ENCODE data around the gene BMP2K.

The BMP2K gene

GRCh38 chr4:78930016-78930629 is 154.0 kb downstream of the BMP2K start:
- H3K27ac ChIP-seq = no peak overlapping the region
- H3K9ac ChIP-seq = no peak overlapping the region
- H3K4me3 ChIP-seq (ENCODE audit: low read depth, low read length) = no peak overlapping the region
- H3K4me1 ChIP-seq = no peaks in the 10 kb centered on the region
- H3K9me3 ChIP-seq (ENCODE audit: control insufficient read depth, low read length) = no peaks in the 10 kb centered on the region
- no peaks in the 10 kb centered on the region for H3K36me3 ChIP-seq (ENCODE audit: control insufficient read depth, insufficient read depth, low read length)
- H3K4me2 ChIP-seq (ENCODE audit: low read length) = no peak overlapping the region
- no peak overlapping the region for H2AFZ ChIP-seq
- no peak for TF ChIP-seq CTCF (IDR thresholded peaks at IDR 0.05)
- no peaks in the 10 kb centered on the region for H3K79me2 ChIP-seq
- H3K27me3 ChIP-seq (ENCODE audit: control insufficient read depth, insufficient read depth, low read length) = no peaks in the 10 kb centered on the region

GRCh38 chr4:78936989-78937388 is 160.8 kb downstream of the BMP2K start:
- Histone ChIP-seq H3K27ac (no peak overlapping the region), H3K4me3 (ENCODE audit: low read depth, low read length) (no peak overlapping the region), H3K4me2 (ENCODE audit: low read length) (no peak overlapping the region), H3K27me3 (ENCODE audit: control insufficient read depth, insufficient read depth, low read length) (no peaks in the 10 kb centered on the region), H3K79me2 (no peaks in the 10 kb centered on the region), H3K4me1 (no peaks in the 10 kb centered on the region), H3K9me3 (ENCODE audit: control insufficient read depth, low read length) (no peaks in the 10 kb centered on the region), H3K36me3 (ENCODE audit: control insufficient read depth, insufficient read depth, low read length) (no peaks in the 10 kb centered on the region), H2AFZ (no peak overlapping the region), H3K9ac (no peak overlapping the region)
- TF ChIP-seq CTCF (IDR thresholded peaks at IDR 0.05) = no peak

- no peak overlapping the region for H3K9ac ChIP-seq
- no peak overlapping the region for H3K4me3 ChIP-seq (ENCODE audit: low read depth, low read length)
- no peaks in the 10 kb centered on the region for H3K9me3 ChIP-seq (ENCODE audit: control insufficient read depth, low read length)
- H3K27me3 ChIP-seq (ENCODE audit: control insufficient read depth, insufficient read depth, low read length) = no peaks in the 10 kb centered on the region
- no peak overlapping the region for H3K4me2 ChIP-seq (ENCODE audit: low read length)
- no peaks in the 10 kb centered on the region for H3K79me2 ChIP-seq
- H3K27ac ChIP-seq = no peak overlapping the region
- H3K4me1 ChIP-seq = no peaks in the 10 kb centered on the region
- no peak overlapping the region for H2AFZ ChIP-seq
- no peaks in the 10 kb centered on the region for H3K36me3 ChIP-seq (ENCODE audit: control insufficient read depth, insufficient read depth, low read length)
- no peak for TF ChIP-seq CTCF (IDR thresholded peaks at IDR 0.05)
These were observed 161.7 kb downstream of the BMP2K start for GRCh38 chr4:78937837-78938236.

- H2AFZ ChIP-seq = peak overlapping the region; percentile 72
- no peaks in the 10 kb centered on the region for H3K4me1 ChIP-seq
- H3K27me3 ChIP-seq (ENCODE audit: control insufficient read depth, insufficient read depth, low read length) = no peaks in the 10 kb centered on the region
- H3K79me2 ChIP-seq = no peaks in the 10 kb centered on the region
- H3K27ac ChIP-seq = no peak overlapping the region
- H3K4me2 ChIP-seq (ENCODE audit: low read length) = peak overlapping the region; percentile 58
- no peaks in the 10 kb centered on the region for H3K36me3 ChIP-seq (ENCODE audit: control insufficient read depth, insufficient read depth, low read length)
- no peak overlapping the region for H3K9ac ChIP-seq
- no peak for TF ChIP-seq CTCF (IDR thresholded peaks at IDR 0.05)
- no peaks in the 10 kb centered on the region for H3K9me3 ChIP-seq (ENCODE audit: control insufficient read depth, low read length)
- H3K4me3 ChIP-seq (ENCODE audit: low read depth, low read length) = peak overlapping the region; percentile 66
These were observed 162.3 kb downstream of the BMP2K start for GRCh38 chr4:78938474-78938867.

All from parathyroid adenoma (tissue), 2 donors.